GM23338 (cell line): ENCODE results near the gene SLC38A8.

ENCODE experiments used
- CREB1 ChIP-seq: fragments of 250-450 bp; sonication (Bioruptor Pico); IDR thresholded peaks from 2 replicates; pipeline ENCODE4 v1.5.0; 2020; ENCODE audit warnings: low read depth, mild to moderate bottlenecking, moderate library complexity
- EZH2 ChIP-seq: fragments of 200-600 bp; sonication (generic); IDR thresholded peaks from one replicate; pipeline ENCODE4 v1.8.0; 2017; ENCODE audit warnings: antibody characterized with exemption, mild to moderate bottlenecking, low read depth; ENCODE audit not compliant: unreplicated experiment
- EZH2phosphoT487 ChIP-seq: fragments of 200-600 bp; sonication (generic); IDR thresholded peaks from one replicate; pipeline ENCODE4 v1.8.1; 2018; ENCODE audit warnings: antibody characterized with exemption; ENCODE audit not compliant: unreplicated experiment
- JUNB ChIP-seq: IDR thresholded peaks from one replicate; pipeline ENCODE4 v1.6.1; 2016; ENCODE audit warnings: antibody characterized with exemption; ENCODE audit not compliant: unreplicated experiment
- NANOG ChIP-seq: IDR thresholded peaks from 2 replicates; pipeline ENCODE4 v1.6.1; 2016; ENCODE audit warnings: antibody characterized with exemption, borderline replicate concordance
- POLR2AphosphoS5 ChIP-seq: IDR thresholded peaks from 2 replicates; pipeline ENCODE4 v1.6.1; 2016; ENCODE audit warnings: antibody characterized with exemption, low read depth
- REST ChIP-seq: IDR thresholded peaks from one replicate; pipeline ENCODE4 v1.6.1; 2018; ENCODE audit warnings: antibody characterized with exemption; ENCODE audit not compliant: unreplicated experiment
- STAT1 ChIP-seq: IDR thresholded peaks from one replicate; pipeline ENCODE4 v1.6.1; 2016; ENCODE audit warnings: antibody characterized with exemption; ENCODE audit not compliant: unreplicated experiment
- ZNF114 ChIP-seq: fragments of 250-450 bp; sonication (Bioruptor Pico); IDR thresholded peaks from 2 replicates; pipeline ENCODE4 v1.5.0; 2020; ENCODE audit warnings: mild to moderate bottlenecking, moderate library complexity
- ZNF462 ChIP-seq: fragments of 250-450 bp; sonication (Bioruptor Pico); IDR thresholded peaks from 2 replicates; pipeline ENCODE4 v1.5.0; 2020; ENCODE audit warnings: mild to moderate bottlenecking, moderate library complexity
- TF ChIP-seq, protein P1 (sequence below), 2 experiments: fragments of 200-600 bp in 1 of 2; sonication (generic) in 1 of 2; conservative IDR thresholded peaks; 2 replicates each; pipeline versions ENCODE4 v1.5.1 to v1.6.1; 2016 to 2017; ENCODE audit warnings: antibody characterized with exemption in 2 of 2, low read depth in 2 of 2, mild to moderate bottlenecking in 2 of 2, moderate library complexity in 1 of 2

DNA sequence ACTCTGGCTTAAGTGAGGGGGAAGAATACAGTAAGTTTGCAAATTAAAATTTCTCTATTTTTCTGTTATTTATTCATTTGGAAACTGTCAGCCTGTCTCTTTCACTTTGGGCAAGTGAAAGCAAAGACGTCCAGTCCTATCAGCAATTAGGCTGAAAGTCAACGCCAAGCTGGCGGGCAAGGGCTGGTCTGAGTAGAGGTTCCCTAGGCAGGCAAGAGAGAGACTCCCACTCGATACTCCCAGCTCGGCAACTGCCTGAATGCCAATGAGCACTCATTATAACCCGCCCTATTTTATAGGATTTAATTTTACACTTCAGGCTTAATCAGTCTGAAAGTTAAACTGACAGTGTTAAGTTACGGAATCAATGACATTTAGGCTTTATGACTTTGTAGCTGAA lies 14.3 kb upstream of the SLC38A8 start:
- TF ChIP-seq, protein P1, sequence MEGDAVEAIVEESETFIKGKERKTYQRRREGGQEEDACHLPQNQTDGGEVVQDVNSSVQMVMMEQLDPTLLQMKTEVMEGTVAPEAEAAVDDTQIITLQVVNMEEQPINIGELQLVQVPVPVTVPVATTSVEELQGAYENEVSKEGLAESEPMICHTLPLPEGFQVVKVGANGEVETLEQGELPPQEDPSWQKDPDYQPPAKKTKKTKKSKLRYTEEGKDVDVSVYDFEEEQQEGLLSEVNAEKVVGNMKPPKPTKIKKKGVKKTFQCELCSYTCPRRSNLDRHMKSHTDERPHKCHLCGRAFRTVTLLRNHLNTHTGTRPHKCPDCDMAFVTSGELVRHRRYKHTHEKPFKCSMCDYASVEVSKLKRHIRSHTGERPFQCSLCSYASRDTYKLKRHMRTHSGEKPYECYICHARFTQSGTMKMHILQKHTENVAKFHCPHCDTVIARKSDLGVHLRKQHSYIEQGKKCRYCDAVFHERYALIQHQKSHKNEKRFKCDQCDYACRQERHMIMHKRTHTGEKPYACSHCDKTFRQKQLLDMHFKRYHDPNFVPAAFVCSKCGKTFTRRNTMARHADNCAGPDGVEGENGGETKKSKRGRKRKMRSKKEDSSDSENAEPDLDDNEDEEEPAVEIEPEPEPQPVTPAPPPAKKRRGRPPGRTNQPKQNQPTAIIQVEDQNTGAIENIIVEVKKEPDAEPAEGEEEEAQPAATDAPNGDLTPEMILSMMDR (conservative IDR thresholded peaks at IDR 0.05; ENCODE audit: low read depth in 2 of 2): no peak
- TF ChIP-seq EZH2: no peak
- no peak for TF ChIP-seq POLR2AphosphoS5
- no peak for TF ChIP-seq REST
- TF ChIP-seq JUNB: no peak
- TF ChIP-seq EZH2phosphoT487: no peak
- no peak for TF ChIP-seq STAT1
- no peak for TF ChIP-seq CREB1 (CRISPR knock-in tag)
- no peak for TF ChIP-seq ZNF114 (CRISPR knock-in tag)
- TF ChIP-seq ZNF462 (CRISPR knock-in tag): no peak
- no peak for TF ChIP-seq NANOG
